DOHH2 (cell line): ENCODE data around the gene SETMAR.

Experiments used
- H3F3A ChIP-seq: fragments of 200-600 bp; sonication (generic), shearing (Covaris generic); 2 replicates; pipeline ENCODE4 v1.6.0; 2016; ENCODE audit warnings: antibody characterized with exemption, mild to moderate bottlenecking; ENCODE audit not compliant: control insufficient read depth, insufficient read depth
- H3K27ac ChIP-seq: fragments of 200-600 bp; sonication (generic); 2 replicates; pipeline ENCODE4 v1.5.1; 2014; ENCODE audit warnings: low read depth, mild to moderate bottlenecking, low read length, moderate library complexity
- H3K27me3 ChIP-seq: fragments of 200-600 bp; sonication (generic); 2 replicates; pipeline ENCODE4 v1.6.1; 2014; ENCODE audit warnings: mild to moderate bottlenecking, low read length, mixed read lengths; ENCODE audit not compliant: control insufficient read depth
- H3K36me3 ChIP-seq: fragments of 200-600 bp; sonication (generic); 2 replicates; pipeline ENCODE4 v1.6.1; 2014; ENCODE audit warnings: mild to moderate bottlenecking, low read length, moderate library complexity, mixed read lengths; ENCODE audit not compliant: control insufficient read depth
- H3K4me1 ChIP-seq: fragments of 200-600 bp; sonication (generic); 2 replicates; pipeline ENCODE4 v1.6.1; 2014; ENCODE audit warnings: mild to moderate bottlenecking, low read length, mixed read lengths; ENCODE audit not compliant: control insufficient read depth
- H3K4me2 ChIP-seq: fragments of 200-600 bp; sonication (generic); 2 replicates; pipeline ENCODE4 v1.6.0; 2014; ENCODE audit warnings: mild to moderate bottlenecking, low read length, moderate library complexity
- H3K4me3 ChIP-seq: fragments of 200-600 bp; sonication (generic); 2 replicates; pipeline ENCODE4 v1.5.1; 2014; ENCODE audit warnings: mild to moderate bottlenecking, low read length, mixed read lengths
- H3K79me2 ChIP-seq: fragments of 200-600 bp; sonication (generic); 2 replicates; pipeline ENCODE4 v1.6.1; 2014; ENCODE audit warnings: mild to moderate bottlenecking, low read length, mixed read lengths; ENCODE audit not compliant: control insufficient read depth
- H3K9me2 ChIP-seq: fragments of 200-600 bp; sonication (generic); replicated peaks from 2 replicates; pipeline ENCODE4 v1.6.1; 2014; ENCODE audit warnings: mild to moderate bottlenecking, low read length, mixed read lengths; ENCODE audit not compliant: control insufficient read depth
- H3K9me3 ChIP-seq: fragments of 200-600 bp; sonication (generic); 2 replicates; pipeline ENCODE4 v1.6.1; 2014; ENCODE audit warnings: antibody characterized with exemption, low read length, mixed read lengths; ENCODE audit not compliant: control insufficient read depth, insufficient read depth
- H4K20me1 ChIP-seq: fragments of 200-600 bp; sonication (generic); 2 replicates; pipeline ENCODE4 v1.6.0; 2014; ENCODE audit warnings: low read depth, mild to moderate bottlenecking, antibody characterized with exemption, low read length, moderate library complexity; ENCODE audit not compliant: control insufficient read depth, insufficient read depth
- CTCF ChIP-seq: fragments of 200-600 bp; sonication (generic); IDR thresholded peaks from one replicate; pipeline ENCODE4 v1.5.1; 2014; ENCODE audit warnings: antibody characterized with exemption, mild to moderate bottlenecking, low read depth, low read length; ENCODE audit not compliant: poor library complexity, severe bottlenecking
- EZH2phosphoT487 ChIP-seq: fragments of 200-600 bp; sonication (generic); IDR thresholded peaks from 2 replicates; pipeline ENCODE4 v1.6.1; 2017; ENCODE audit warnings: borderline replicate concordance, mild to moderate bottlenecking, antibody characterized with exemption, low read length, moderate library complexity, mixed read lengths

The SETMAR gene

GRCh38 chr3:4356546-4357410 lies 53.6 kb downstream of the SETMAR start:
- Histone ChIP-seq H3K36me3 (no peaks in the 10 kb centered on the region), H3K9me2 (no peaks in the 10 kb centered on the region), H3K27me3 (no peaks in the 10 kb centered on the region), H3K79me2 (no peaks in the 10 kb centered on the region), H3K4me2 (no peak overlapping the region), H3K27ac (no peak overlapping the region), H3K4me3 (no peak overlapping the region), H3K9me3 (no peaks in the 10 kb centered on the region), H3K4me1 (no peaks in the 10 kb centered on the region), H3F3A (no peaks in the 10 kb centered on the region), H4K20me1 (no peaks in the 10 kb centered on the region)
- no peak for TF ChIP-seq CTCF
- no peak for TF ChIP-seq EZH2phosphoT487

GRCh38 chr3:4358273-4358672 lies 55.1 kb downstream of the SETMAR start:
- no peaks in the 10 kb centered on the region for H3K79me2 ChIP-seq
- H3K9me2 ChIP-seq, result no peaks in the 10 kb centered on the region
- H3K27ac ChIP-seq, result no peak overlapping the region
- no peak overlapping the region for H3K4me3 ChIP-seq
- TF ChIP-seq CTCF (no peak), EZH2phosphoT487 (no peak)
- no peaks in the 10 kb centered on the region for H3K4me1 ChIP-seq
- H3K9me3 ChIP-seq, result no peaks in the 10 kb centered on the region
- H3K36me3 ChIP-seq, result no peaks in the 10 kb centered on the region
- no peaks in the 10 kb centered on the region for H3K27me3 ChIP-seq
- no peak overlapping the region for H3K4me2 ChIP-seq
- no peaks in the 10 kb centered on the region for H4K20me1 ChIP-seq
- no peaks in the 10 kb centered on the region for H3F3A ChIP-seq

GRCh38 chr3:4359805-4360502 lies 56.8 kb downstream of the SETMAR start:
- Histone ChIP-seq H3K27me3 (no peaks in the 10 kb centered on the region), H3K4me3 (no peak overlapping the region), H3K4me2 (no peak overlapping the region), H3F3A (no peaks in the 10 kb centered on the region), H3K4me1 (no peaks in the 10 kb centered on the region), H3K27ac (no peak overlapping the region), H3K36me3 (no peaks in the 10 kb centered on the region), H3K9me2 (no peaks in the 10 kb centered on the region), H3K79me2 (no peaks in the 10 kb centered on the region), H3K9me3 (no peaks in the 10 kb centered on the region), H4K20me1 (no peaks in the 10 kb centered on the region)
- TF ChIP-seq EZH2phosphoT487 (no peak), CTCF (no peak)
